ENCODE results near the gene ADAMTS17.

Gene ADAMTS17

GRCh38 chr15:100131321-100132224, 210.2 kb downstream of the ADAMTS17 start:
- DNase-seq (ENCODE audit: low read depth in 2 of 2), result peak in 1 of 2 donors; percentile 28

GRCh38 chr15:100129677-100130076, 212.1 kb downstream of the ADAMTS17 start:
- no peak for DNase-seq (ENCODE audit: low read depth in 2 of 2)

- no peak for DNase-seq (ENCODE audit: low read depth in 2 of 2)
Observed at GRCh38 chr15:100125401-100126191, 216.2 kb downstream of the ADAMTS17 start.

GRCh38 chr15:100124936-100125335, 216.8 kb downstream of the ADAMTS17 start:
- DNase-seq (ENCODE audit: low read depth in 2 of 2), result no peak

- no peak for DNase-seq (ENCODE audit: low read depth in 2 of 2)
Observed at GRCh38 chr15:100124361-100124760, 217.4 kb downstream of the ADAMTS17 start.

GRCh38 chr15:100123611-100124010, 218.2 kb downstream of the ADAMTS17 start:
- no peak for DNase-seq (ENCODE audit: low read depth in 2 of 2)

GRCh38 chr15:100121285-100121684, 220.5 kb downstream of the ADAMTS17 start:
- DNase-seq (ENCODE audit: low read depth in 2 of 2), result no peak

- DNase-seq (ENCODE audit: low read depth in 2 of 2), result no peak
Observed at GRCh38 chr15:100120111-100120510, 221.7 kb downstream of the ADAMTS17 start.

GRCh38 chr15:100118546-100118945, 223.2 kb downstream of the ADAMTS17 start:
- DNase-seq (ENCODE audit: low read depth in 2 of 2), result no peak

- no peak for DNase-seq (ENCODE audit: low read depth in 2 of 2)
Observed at GRCh38 chr15:100116416-100117190, 225.2 kb downstream of the ADAMTS17 start.

- DNase-seq (ENCODE audit: low read depth in 2 of 2), result no peak
Observed at GRCh38 chr15:100115711-100116090, 226.1 kb downstream of the ADAMTS17 start.

GRCh38 chr15:100115066-100115710, 226.6 kb downstream of the ADAMTS17 start:
- DNase-seq (ENCODE audit: low read depth in 2 of 2), result no peak

GRCh38 chr15:100114571-100114970, 227.2 kb downstream of the ADAMTS17 start:
- DNase-seq (ENCODE audit: low read depth in 2 of 2), result no peak

- no peak for DNase-seq (ENCODE audit: low read depth in 2 of 2)
Observed at GRCh38 chr15:100114100-100114499, 227.7 kb downstream of the ADAMTS17 start.

GRCh38 chr15:100113351-100114080, 228.3 kb downstream of the ADAMTS17 start:
- no peak for DNase-seq (ENCODE audit: low read depth in 2 of 2)

GRCh38 chr15:100112636-100113305, 229.0 kb downstream of the ADAMTS17 start:
- DNase-seq (ENCODE audit: low read depth in 2 of 2), result no peak

GRCh38 chr15:100112061-100112420, 229.7 kb downstream of the ADAMTS17 start:
- no peak for DNase-seq (ENCODE audit: low read depth in 2 of 2)

- DNase-seq (ENCODE audit: low read depth in 2 of 2), result peak; percentile 36 to 41
Observed at GRCh38 chr15:100111125-100112060, 230.4 kb downstream of the ADAMTS17 start.

GRCh38 chr15:100109486-100110035, 232.2 kb downstream of the ADAMTS17 start:
- DNase-seq (ENCODE audit: low read depth in 2 of 2), result no peak
